Amniotic stem cell (primary cell): ENCODE results near the gene IVD.
"Not testable (repeated sequence)": the region's sequence is repeated elsewhere in the genome, so short reads cannot be mapped to it uniquely, and the experiment has no call there.

ENCODE experiments used
- DNase-seq: peaks from one replicate; lab custom pipeline; 2025; lab: John Stamatoyannopoulos, UW

Gene IVD

DNA sequence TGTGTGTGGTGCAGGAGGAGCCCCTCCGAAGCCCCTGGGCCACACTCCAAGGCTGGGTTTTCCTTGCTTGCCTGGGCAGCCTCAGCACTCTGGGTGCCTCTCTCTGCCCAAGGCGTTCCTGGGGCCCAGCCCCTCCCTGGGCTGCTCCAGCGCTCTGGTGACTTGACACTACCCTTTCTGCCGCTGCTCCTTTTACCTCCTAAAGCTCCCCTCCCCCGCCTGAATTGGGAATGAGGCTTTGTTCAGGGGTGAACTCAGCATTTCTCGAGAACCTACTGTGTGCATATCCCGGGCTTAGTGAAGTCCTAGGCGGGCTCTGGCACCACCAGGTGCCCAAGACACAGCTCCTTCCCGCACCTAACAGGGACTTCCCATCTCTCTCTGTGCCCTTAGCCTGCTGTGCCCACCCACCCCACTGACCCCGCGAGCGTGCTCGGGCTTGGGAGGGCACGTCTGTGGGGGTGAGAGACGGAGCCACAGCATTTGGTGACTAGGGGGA, 33.9 kb downstream of the IVD start:
- no peak for DNase-seq

DNA sequence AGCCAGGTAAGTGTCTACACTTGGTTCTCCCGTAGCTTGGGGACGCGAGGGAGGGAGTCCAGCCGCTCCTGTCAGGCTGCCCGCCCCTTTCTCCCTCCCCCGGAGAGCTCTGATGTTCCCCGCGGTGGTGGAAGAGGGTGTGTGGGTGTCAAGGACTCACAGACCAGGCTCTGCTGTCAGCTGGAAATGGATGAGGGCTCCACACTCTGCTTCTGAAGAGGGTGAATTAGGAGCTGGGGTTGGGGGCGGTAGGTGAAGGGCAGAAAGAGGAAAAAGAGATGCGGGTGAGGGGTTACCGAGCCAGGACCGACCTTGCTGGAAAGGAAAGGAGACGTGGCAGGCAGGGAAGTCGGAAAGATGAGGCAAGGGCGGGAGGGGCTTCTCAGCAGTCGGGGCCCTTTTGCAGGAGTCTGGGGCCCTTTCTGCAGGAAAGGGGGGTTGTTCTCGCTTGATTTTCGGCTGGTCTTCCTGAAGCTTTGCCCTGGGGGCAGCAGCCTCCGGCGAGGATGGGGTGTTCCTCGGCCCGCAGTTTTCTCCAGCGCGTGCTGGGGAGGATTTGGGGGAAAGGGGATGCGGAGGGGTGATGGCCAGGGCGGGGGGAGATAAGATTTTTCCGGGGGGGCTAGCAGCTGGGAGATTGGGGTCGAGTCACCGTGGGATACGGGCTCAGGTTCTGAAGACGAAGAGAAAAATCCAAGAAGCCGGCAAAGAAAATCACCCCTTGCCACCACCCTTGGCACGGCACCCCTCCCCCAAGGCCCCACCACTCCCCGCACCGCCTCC, 34.6 kb downstream of the IVD start:
- DNase-seq = no peak

DNA sequence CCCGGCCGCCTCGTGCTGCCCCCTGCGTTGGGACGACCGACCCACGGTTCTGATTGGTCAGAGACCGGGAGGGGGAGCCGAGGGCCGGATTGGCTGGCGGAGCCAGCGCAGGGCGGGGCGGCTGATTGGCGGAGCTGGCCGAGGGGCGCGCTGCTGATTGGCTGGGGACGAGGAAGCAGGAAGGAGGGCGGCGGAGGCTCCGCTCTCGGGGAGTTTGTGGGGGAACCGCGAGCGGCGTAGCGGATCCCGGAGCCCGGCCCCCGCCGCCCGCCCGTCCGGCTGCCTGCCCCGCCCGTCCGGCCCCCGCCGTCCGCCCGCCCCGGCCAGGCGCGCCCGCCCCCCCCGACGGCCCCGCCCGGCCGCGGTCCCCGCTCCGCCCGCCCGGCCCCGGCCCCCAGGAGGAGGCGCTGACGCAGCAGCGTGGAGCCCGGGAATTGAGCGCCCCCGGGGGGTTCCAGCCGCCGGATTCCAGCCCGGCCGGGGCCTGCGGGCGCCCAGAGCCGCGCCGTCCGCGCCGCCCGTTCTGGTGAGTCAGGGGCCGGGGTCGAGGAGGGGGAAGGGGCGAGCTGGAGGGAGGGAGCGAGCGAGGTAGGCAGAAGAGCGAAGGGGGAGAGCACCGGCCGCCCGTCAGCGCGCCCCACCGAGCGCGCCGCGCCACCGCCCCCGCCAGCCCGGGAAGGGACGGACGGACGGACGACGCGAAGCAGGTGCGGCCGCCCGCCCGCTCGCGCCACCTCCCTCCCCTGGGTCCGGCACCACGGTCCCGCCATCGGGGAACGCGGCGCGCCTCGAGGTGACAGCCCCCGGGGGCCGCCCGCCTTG, 35.4 kb downstream of the IVD start, which contains the start of gene BAHD1:
Gene BAHD1 (plus strand): TSS at position 211 of the 822 bp plus-strand sequence. CDS start 17,512 bp downstream, outside the sequence.
- peak; percentile 77 for DNase-seq

DNA sequence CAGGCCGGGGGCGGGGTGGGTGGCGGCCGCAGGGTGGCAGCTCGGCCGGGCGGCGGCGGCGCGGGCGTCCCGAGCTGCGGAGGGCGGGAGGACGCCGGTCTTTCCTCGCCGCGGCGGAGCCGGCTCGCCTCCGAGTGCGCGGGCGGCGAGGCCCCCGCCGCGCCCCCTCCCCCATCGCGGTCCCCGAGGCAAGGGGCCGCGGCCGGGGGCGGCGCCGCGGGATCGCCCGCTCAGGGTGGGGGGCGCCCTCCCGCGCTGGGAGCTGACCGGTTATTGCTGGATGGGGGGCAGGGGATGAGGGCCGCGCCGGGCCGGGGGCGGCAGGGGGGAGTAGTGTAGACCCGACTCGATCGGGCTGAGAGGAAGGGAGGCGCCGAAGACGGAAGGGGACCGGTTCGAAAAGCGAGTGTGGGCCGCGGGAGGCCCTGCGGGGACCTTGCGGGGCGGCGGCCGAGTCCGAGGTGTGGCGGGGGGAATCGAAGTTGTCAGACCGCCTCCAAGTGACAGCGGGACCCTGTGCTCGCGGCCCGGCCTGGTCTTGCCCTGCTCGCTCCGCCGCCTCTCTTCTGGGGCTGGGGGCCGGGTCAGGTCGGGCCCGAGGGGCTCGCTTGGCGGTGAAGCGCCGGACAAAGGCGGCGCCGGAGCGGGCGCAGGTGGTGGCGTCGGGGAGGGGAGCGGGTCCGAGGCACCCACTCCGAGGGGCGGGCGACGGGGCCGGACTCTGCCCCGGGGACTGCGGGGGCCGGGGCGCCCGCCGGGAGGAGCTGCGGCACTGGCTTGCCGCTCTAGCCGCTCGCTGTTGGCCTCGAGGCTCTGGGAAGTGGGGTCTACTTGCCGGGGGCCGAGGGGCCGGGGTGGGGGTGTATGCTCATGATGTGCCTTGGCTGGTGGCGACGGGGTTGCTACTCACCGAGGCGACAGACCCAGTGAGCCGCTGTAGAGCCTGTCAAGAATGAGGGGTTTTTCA, 36.3 kb downstream of the IVD start:
- DNase-seq = no peak

DNA sequence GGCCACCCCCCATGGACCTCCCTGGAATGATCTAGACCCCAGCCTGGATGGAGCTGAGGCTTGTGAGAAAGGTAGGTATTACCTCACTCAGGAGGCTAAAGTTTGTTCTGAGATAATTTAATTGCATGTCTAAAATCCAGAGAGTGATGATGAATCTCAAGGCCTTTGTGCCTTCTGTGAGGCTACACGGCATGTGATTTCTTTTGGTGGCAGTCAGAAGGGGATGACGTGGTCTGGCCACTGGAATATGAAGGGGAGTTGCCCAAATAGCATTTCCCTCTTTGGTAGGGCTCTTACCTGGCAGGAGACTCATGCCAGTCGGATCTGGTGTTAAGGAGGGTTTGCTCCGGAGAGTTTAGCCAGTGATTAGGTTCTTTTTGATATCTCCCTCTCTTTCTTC, 37.7 kb downstream of the IVD start:
- DNase-seq = no peak

DNA sequence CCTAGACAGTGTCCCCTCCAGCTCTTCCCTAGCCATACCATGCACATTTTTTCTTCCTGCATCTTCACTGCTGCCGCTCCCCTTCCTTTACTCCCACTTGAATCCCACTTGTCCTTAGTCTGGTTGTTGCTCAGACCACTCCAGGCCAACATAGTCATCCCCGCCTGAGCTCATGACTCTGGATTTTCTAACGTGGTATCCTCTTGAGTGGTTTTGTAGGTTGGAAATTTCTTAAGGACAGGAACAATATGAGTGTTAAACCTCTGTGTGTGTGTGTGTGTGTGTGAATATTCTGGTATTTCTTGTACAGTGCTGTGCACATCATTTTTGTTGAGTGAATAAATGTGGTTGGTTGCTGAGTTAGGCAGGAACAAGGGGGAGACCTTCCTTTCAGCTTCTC, 38.3 kb downstream of the IVD start:
- DNase-seq = no peak

DNA sequence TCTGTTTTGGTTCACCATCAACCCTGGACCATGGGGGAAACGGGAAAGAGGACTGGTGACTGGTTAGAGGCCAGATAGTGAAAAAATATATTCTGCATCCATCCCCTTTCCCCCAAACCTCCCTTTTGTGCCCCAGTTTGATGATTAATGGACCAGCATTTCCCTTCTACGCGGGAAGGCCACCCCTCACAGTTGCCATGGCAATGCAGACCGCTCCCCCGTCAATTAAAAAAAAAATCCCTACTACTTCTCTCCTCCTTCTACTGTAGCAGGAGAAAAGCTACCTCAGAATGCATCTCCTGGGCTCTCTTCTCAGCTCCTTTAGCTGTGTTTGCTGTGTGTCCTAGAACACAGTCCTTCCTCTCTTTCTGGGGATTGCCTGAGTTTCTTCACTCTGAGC, 39.1 kb downstream of the IVD start:
- no peak for DNase-seq

DNA sequence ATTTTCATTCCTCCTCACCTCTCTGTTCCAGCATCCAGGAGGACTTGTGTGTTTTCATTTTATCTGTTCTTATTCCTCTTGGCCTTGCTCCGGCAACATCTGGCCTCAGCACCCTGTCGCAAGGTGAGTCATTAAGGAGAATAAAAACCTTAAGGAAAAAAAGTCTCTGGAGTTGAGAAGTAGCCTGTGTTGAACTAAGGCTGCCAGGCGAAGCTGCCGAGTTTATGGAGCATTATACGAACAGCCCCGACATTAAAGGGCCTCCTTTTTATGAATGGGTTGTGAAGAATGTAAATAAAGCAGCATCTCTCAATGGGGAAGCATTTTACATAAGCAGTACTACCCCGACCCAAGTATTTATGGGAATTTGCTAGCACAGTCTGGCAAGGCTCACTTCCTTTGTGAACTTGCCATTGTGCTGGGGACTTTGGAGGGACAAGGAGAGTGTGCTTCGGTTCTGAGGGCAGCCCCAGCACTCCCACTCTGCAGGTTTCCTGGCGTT, 39.9 kb downstream of the IVD start:
- no peak for DNase-seq

DNA sequence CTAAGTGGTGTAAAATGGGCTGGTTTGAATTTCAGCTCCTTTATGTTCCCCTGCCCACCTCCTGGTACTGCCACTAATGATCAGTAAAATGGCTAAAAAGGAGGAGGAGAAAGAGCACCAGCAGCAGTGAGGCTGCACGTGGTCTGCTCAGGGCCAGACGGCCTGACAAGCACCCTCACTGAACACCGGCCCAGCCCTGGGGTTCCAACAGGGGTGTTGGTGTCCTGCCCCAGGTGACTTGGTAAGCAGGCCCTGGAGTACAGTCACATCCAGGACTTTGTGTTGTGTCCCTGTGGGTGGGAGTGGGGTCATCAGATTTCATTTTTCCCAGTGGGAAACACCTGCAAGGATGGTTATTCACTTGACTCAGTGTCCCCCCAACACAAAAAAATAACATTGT, 40.5 kb downstream of the IVD start:
- no peak for DNase-seq

DNA sequence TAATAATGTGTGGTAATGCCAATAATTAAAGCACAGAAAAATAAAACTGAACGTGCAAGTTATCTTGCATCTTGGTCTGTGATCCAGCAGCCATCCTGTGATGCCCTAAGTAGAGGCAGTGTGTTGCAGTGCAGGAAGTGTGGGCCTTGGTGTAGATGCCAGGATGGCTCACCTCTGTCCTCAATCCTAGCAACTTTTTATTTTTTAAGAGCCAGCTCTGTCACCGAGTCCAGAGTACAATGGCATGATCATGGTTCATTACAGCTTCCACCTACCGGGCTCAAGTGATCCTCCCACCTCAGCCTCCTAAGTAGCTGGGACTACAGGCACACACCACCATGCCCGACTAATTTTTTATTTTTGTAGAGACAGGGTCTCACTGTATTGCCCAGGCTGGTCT, 42.8 kb downstream of the IVD start:
- no peak for DNase-seq

DNA sequence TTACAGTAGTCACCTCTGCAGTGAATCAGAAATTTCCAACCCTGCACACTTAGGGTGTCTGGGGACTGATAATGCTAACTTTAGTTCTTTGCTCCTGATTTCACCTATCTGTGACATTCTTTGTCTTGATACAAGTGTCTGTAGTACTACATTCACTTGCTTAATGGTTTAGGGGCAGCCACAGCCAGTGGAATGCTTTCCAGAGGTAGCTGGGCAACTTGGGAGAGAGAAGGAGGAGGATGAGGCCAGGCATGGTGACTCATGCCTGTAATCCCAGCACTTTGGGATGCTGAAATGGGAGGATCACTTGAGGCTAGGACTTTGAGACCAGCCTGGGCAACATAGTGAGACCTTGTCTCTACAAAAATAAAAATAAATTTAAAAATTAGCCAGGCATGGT, 43.7 kb downstream of the IVD start:
- no peak for DNase-seq

DNA sequence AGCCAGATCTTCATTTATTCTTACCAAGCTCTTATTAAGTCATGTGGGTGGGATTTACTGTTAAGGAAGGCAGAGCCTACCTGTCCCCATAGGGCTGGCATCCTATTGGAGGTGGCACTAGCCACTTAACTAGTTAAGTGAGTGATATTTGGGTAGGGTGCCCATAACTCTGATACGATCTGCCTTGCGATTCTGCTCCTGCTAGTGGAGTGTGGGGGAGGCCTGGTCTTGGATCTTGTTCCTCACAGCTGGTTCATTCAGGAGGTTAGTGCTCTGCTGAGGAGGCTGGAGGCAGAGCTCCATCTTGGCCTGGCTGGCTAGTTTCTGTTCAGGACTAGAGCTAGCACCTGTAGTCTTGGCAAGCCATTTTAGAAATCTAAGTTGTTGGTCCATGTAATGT, 44.5 kb downstream of the IVD start:
- no peak for DNase-seq

DNA sequence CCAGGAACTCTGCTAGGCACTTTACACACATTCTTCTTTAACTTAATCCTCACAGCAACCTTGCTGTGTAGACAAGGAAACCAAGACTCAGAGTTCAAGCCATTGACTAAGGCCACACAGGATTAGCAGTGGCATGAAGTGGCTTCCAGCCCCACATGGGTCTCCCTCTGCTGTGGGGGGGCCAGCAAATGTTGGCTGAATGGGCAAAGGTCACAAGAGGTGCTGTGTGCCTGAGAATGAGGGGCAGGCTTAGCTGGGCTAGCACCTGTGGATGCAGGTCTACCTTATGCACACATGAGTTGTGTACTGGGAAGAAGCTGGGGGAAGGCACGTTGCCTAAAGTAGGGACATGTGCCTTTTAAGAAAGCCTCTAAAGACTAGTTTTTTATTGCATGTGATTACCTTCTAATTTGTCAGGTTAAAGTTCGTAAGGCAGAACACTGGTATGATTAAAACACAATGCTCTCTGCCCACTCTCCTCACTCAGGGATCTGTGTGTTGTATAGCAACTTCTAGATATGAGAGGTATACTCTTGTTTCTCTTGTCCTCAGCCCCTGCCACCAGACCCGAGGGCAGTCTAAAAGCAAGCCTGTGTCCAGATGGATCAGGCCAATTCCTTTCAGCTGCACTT, 46.0 kb downstream of the IVD start:
- no peak for DNase-seq

DNA sequence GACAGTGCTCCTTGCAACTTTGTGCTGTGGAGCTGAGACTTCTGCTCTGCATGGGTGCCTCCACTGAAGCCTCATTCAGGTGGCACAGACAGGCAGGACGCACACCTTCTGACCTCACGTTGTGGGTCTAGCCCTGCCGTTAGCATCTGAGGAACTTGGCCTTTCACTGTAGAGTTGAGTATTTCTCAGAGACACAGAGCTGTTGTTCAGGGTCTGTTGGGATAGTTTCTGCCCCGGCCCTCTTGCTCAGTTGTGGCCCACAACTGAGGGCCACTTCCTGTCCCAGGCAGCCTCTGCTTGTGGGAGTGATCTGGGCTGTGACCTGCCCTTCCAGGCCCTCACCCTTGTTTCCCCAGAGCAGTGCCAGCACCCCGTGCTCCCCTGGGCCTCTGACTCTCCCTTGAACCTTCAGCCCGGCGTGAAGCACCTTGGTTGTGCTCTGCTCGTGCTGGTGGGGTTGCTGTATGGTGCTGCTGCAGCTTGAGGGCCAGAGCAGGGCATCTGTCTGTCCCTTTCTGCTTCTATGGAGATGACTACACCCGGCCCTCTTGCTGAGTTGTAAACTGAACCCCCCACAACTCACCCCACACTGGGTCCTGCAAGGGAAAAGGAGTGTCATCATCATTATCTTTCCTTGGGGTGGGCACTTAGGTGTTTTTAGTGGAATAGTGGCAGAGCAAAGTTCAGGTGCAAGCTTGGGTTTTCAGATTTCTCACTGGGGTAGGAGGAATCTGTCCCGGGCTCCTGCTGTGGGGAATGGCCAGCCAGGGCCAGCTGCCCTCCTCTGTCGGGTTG, 46.9 kb downstream of the IVD start:
- DNase-seq = no peak

DNA sequence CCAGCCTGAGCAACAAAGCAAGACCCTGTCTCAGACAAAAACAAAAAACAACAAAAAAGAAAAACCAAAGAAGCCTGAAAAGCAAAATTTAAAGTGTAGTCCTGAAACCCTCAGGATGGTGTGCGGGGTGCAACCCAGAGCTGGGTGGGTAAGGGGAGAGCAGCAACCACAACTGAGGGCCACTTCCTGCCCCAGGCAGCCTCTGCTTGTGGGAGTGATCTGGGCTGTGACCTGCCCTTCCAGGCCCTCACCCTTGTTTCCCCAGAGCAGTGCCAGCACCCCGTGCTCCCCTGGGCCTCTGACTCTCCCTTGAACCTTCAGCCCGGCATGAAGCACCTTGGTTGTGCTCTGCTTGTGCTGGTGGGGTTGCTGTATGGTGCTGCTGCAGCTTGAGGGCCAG, 48.3 kb downstream of the IVD start:
- not testable (repeated sequence) for DNase-seq

DNA sequence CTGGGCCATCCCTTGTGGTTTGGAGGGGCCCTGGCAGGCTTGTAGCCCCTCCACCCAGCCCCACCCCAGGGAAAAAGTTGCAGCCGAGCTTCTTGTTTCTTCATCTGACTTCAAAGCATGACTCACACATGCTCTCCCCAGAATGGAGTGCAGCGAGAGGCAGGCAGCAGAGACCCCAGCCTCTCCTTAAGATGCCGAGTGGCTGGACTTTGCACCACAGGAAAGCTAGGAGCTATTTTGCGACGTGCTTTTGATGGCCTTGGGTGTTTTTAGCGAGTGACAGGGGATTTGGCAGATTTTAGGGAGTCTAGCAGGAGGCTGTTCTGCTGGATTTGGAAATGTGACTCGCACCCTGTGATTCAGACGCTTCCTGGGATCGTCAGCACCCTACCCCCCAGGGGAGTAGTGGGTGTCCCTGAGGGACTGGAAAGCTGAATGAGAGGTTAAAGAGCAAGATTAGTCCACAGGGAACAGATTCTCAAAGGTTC, 49.4 kb downstream of the IVD start:
- DNase-seq = no peak

DNA sequence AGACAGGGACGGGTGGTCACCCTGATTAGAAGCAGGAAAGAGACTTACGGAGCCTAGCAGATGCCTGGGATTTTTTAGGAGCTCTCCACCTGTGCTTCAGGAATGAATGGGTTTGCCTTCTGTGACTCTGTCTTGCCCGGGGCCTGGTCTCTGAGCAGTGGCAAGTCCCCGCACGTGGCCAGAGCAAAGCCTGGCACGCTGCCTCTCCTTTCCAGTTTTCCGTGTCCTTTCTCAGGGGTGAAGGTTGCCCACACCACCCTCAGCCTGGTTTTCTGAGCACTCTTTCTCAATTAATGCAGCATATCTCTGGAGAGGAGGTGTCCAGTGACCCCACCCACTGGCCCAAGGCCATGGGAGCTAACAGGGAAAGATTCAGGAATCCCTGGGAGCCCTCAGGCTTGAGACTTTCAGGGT, 50.7 kb downstream of the IVD start:
- DNase-seq = no peak

DNA sequence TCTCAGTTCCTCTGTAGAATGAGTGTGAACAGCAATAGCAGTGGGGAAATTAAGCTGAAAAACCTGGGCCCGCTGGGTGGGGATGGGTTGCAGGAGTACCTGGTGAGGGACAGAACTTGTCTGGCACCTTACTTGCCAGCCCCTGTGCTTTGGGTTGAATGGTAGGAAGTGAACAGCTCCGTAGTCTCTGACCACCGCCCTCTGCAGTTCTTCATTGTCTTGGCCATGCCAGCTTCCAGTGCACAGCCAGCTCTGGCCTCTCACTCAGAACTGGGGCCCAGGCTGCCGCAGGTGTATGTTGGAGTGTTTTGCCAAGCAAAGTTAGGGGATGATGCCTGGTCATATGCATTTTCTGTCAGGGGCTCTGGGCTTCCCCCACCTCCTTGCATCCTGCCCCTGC, 51.1 kb downstream of the IVD start:
- DNase-seq = no peak

DNA sequence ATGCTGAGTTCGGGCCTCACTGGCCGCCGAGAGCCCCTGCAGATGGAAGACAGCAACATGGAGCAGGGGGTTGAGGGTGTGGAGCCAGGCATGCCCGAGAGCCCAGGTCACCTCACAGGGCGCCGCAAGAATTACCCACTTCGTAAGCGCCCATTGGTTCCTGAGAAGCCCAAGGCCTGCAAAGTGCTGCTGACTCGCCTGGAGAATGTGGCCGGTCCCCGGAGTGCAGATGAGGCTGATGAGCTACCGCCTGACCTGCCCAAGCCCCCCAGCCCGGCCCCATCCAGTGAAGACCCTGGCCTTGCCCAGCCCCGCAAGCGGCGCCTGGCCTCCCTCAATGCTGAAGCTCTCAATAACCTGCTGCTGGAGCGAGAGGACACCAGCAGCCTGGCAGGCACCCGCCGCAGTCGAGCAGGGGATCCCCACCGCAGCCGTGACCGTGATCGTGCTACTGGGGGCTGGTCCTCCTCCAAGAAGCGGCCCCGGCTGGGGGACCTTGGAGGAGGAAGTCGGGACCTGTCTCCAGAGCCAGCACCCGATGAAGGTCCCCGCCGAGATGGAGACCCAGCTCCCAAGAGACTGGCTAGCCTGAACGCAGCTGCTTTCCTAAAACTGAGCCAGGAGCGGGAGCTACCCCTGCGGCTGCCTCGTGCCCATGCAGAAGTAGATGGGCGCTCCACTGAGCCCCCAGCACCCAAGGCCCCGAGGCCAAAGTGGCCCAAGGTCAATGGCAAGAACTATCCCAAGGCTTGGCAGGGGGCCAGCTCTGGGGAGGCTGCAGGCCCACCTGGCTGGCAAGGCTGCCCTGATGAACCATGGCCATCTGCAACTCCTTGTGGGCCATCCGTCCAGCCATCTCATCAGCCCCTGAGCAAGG, 53.1 kb downstream of the IVD start:
- no peak for DNase-seq
